Thoracic aorta (tissue), 2 donors: ENCODE measurements around the gene ATP1B3. TPM values are rescaled to one million over a fixed set of nuclear protein-coding genes. Genes with fewer than 3 reads are reported as not detected.

Experiments used
- ATAC-seq: fragments of 150-250 bp; one replicate; pipeline ENCODE4 v1.8.0; 2017; ENCODE audit warnings: low read depth; ENCODE audit not compliant: insufficient number of reproducible peaks, low FRiP score
- DNase-seq: peaks from one replicate; pipeline ENCODE4 v3.0.0-alpha.2; 2020; ENCODE audit warnings: low spot score
- H3K27ac ChIP-seq, 2 donors: fragments of 200-600 bp; sonication (generic); 1 replicate in 1 of 2; 2 replicates in 1 of 2; pipeline ENCODE4 v1.5.1; 2016; ENCODE audit warnings: mild to moderate bottlenecking in 2 of 2, moderate library complexity in 2 of 2
- H3K27me3 ChIP-seq: fragments of 200-600 bp; sonication (generic); replicated peaks from 2 replicates; pipeline ENCODE4 v1.6.0; 2016; ENCODE audit warnings: mild to moderate bottlenecking; ENCODE audit not compliant: insufficient read depth
- H3K36me3 ChIP-seq: fragments of 200-600 bp; sonication (generic); one replicate; pipeline ENCODE4 v1.5.1; 2016
- H3K4me1 ChIP-seq, 2 donors: fragments of 200-600 bp; sonication (generic); 1 replicate in 1 of 2; 2 replicates in 1 of 2; pipeline versions ENCODE4 v1.5.1 to v1.6.0; 2016; ENCODE audit warnings: low read depth in 2 of 2, mild to moderate bottlenecking in 1 of 2; ENCODE audit not compliant: control insufficient read depth in 1 of 2
- H3K4me3 ChIP-seq: fragments of 200-600 bp; sonication (generic); 2 replicates; pipeline ENCODE4 v1.5.1; 2016; ENCODE audit warnings: mild to moderate bottlenecking
- H3K9me3 ChIP-seq: fragments of 200-600 bp; sonication (generic); 2 replicates; pipeline ENCODE4 v1.5.1; 2016
- CTCF ChIP-seq: fragments of 200-600 bp; sonication (generic); IDR thresholded peaks from one replicate; pipeline ENCODE4 v1.5.1; 2019; ENCODE audit warnings: antibody characterized with exemption
- total RNA-seq, 2 donors: library from RNA; depleted of rRNA; stranded (reverse); fragments of >200 nt; gene quantifications; one replicate each; pipeline versions ENCODE4 v1.1.0 to v1.2.3, GENCODE V29; 2016

The ATP1B3 gene
- total RNA-seq, 2 donors from 2014 or later = 78.7 to 106 TPM

- no peak for TF ChIP-seq CTCF
- no peak for DNase-seq
- Histone ChIP-seq H3K27ac (no peak overlapping the region), H3K4me3 (no peak overlapping the region), H3K27me3 (no peaks in the 10 kb centered on the region), H3K36me3 (no peaks in the 10 kb centered on the region), H3K9me3 (no peaks in the 10 kb centered on the region), H3K4me1 (peaks cover 0 to 4% of the 10 kb centered on the region in 2 donors)
- ATAC-seq = no peak
These were observed 11.3 kb upstream of the ATP1B3 start for GRCh38 chr3:141865101-141865500.

GRCh38 chr3:141870091-141870687 lies 6.3 kb upstream of the ATP1B3 start:
- Histone ChIP-seq H3K4me3 (no peak overlapping the region), H3K27ac (no peak overlapping the region), H3K9me3 (no peaks in the 10 kb centered on the region), H3K36me3 (no peaks in the 10 kb centered on the region), H3K27me3 (no peaks in the 10 kb centered on the region), H3K4me1 (peaks cover 0 to 4% of the 10 kb centered on the region in 2 donors)
- DNase-seq (no peak), ATAC-seq (no peak)
- no peak for TF ChIP-seq CTCF

- no peaks in the 10 kb centered on the region for H3K36me3 ChIP-seq
- ATAC-seq (peak; percentile 91), DNase-seq (peak; percentile 55)
- peak overlapping the region; percentile 100 for H3K27ac ChIP-seq
- peaks cover 17 to 18% of the 10 kb centered on the region in 2 donors for H3K4me1 ChIP-seq
- H3K9me3 ChIP-seq = no peaks in the 10 kb centered on the region
- peak; percentile 73 for TF ChIP-seq CTCF
- no peaks in the 10 kb centered on the region for H3K27me3 ChIP-seq
- peak overlapping the region; percentile 99 for H3K4me3 ChIP-seq
These were observed 1.0 kb upstream of the ATP1B3 start for GRCh38 chr3:141875374-141875892.

GRCh38 chr3:141875893-141876380 lies 506 bp upstream of the ATP1B3 start:
- DNase-seq (no peak), ATAC-seq (peak; percentile 66)
- Histone ChIP-seq H3K4me3 (peak overlapping the region; percentile 99), H3K9me3 (no peaks in the 10 kb centered on the region), H3K27me3 (no peaks in the 10 kb centered on the region), H3K4me1 (peaks cover 17 to 18% of the 10 kb centered on the region in 2 donors), H3K36me3 (no peaks in the 10 kb centered on the region), H3K27ac (peak overlapping the region; percentile 100)
- TF ChIP-seq CTCF = no peak

- H3K27me3 ChIP-seq = no peaks in the 10 kb centered on the region
- H3K4me3 ChIP-seq = peak overlapping the region; percentile 99
- no peak for TF ChIP-seq CTCF
- H3K4me1 ChIP-seq = peaks cover 18 to 23% of the 10 kb centered on the region in 2 donors
- peak; percentile 12 for ATAC-seq
- H3K27ac ChIP-seq = peak overlapping the region; percentile 100
- no peaks in the 10 kb centered on the region for H3K36me3 ChIP-seq
- no peak for DNase-seq
- H3K9me3 ChIP-seq = no peaks in the 10 kb centered on the region
These were observed 613 bp downstream of the ATP1B3 start for GRCh38 chr3:141876891-141877621.
